T-helper 2 cell treated with Interferon-gamma antibody and Interleukin-4, amounts not matched to agents 5 μg/mL and 100 μg/mL, for 36 hours (primary cell): ENCODE measurements around the gene GNG12.

Experiments used
- DNase-seq: peaks from one replicate; pipeline ENCODE4 v3.0.0; 2021; ENCODE audit warnings: low spot score
- H3K27ac Mint-ChIP-seq: one replicate; pipeline ENCODE4 v1.8.0; 2021; ENCODE audit warnings: mild to moderate bottlenecking, mixed read lengths
- H3K27me3 Mint-ChIP-seq: one replicate; pipeline ENCODE4 v1.8.0; 2021; ENCODE audit warnings: low read depth, mixed read lengths
- H3K36me3 Mint-ChIP-seq: one replicate; pipeline ENCODE4 v1.8.0; 2021; ENCODE audit warnings: low read depth, mixed read lengths
- H3K4me1 Mint-ChIP-seq: one replicate; pipeline ENCODE4 v1.8.0; 2021; ENCODE audit warnings: low read depth, mixed read lengths
- H3K4me3 Mint-ChIP-seq: one replicate; pipeline ENCODE4 v1.8.0; 2022; ENCODE audit warnings: mild to moderate bottlenecking, moderate library complexity, mixed read lengths
- H3K9me3 Mint-ChIP-seq: one replicate; pipeline ENCODE4 v1.8.0; 2021; ENCODE audit warnings: mixed read lengths

Gene GNG12

DNA sequence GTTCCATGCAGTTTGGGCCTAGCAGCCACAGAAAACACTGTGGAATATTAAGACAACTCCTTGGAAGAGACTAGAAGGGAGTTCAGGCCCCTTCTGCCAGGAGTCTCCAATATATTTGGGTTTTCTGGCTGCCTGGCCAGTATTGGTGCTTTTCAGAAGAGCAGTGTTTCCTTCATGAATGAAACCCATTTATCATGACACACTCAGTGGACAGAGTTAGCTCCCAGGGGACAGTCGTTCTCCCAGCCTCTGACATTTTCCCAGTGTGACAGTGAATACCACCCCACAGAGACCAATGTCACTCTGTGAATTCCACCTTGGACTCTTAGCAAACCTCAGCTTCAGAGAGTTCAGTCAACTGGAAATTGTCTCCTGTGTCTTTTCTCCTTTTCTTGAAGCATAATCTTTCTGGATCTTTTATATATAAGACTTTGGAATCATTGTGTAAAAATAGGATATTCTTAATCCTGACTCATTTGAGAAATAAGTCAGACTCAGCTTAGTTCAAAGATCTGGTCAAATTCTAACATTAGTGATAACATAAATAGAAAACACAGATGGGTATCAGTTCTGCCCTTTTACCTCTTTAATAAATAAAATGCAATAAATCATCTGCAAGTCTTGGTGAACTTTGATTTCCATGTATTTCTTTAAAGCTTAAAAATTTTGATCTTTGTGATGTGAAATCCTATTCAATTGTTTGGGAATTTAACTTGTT lies 40.4 kb downstream of the GNG12 start:
- DNase-seq: no peak
- Mint-ChIP-seq H3K27me3 (peaks cover 14% of the 10 kb centered on the region), H3K4me3 (no peak overlapping the region), H3K9me3 (no peaks in the 10 kb centered on the region), H3K27ac (no peak overlapping the region), H3K4me1 (no peaks in the 10 kb centered on the region), H3K36me3 (no peaks in the 10 kb centered on the region)

GRCh38 chr1:67792103-67792502 lies 41.2 kb downstream of the GNG12 start:
- peaks cover 14% of the 10 kb centered on the region for H3K27me3 Mint-ChIP-seq
- H3K9me3 Mint-ChIP-seq: no peaks in the 10 kb centered on the region
- no peaks in the 10 kb centered on the region for H3K36me3 Mint-ChIP-seq
- H3K27ac Mint-ChIP-seq: no peak overlapping the region
- no peak overlapping the region for H3K4me3 Mint-ChIP-seq
- no peak for DNase-seq
- H3K4me1 Mint-ChIP-seq: no peaks in the 10 kb centered on the region

- Mint-ChIP-seq H3K4me1 (no peaks in the 10 kb centered on the region), H3K27ac (no peak overlapping the region)
Observed at GRCh38 chr1:67791686-67792085, 41.6 kb downstream of the GNG12 start.

GRCh38 chr1:67791261-67791660 lies 42.0 kb downstream of the GNG12 start:
- no peaks in the 10 kb centered on the region for H3K36me3 Mint-ChIP-seq
- no peak overlapping the region for H3K4me3 Mint-ChIP-seq
- no peak overlapping the region for H3K27ac Mint-ChIP-seq
- H3K4me1 Mint-ChIP-seq: no peaks in the 10 kb centered on the region
- DNase-seq: no peak
- H3K9me3 Mint-ChIP-seq: no peaks in the 10 kb centered on the region
- peaks cover 12% of the 10 kb centered on the region for H3K27me3 Mint-ChIP-seq

More at GRCh38 chr1:67791686-67792085, 41.6 kb downstream of the GNG12 start:
- no peak for DNase-seq
- Mint-ChIP-seq H3K9me3 (no peaks in the 10 kb centered on the region), H3K36me3 (no peaks in the 10 kb centered on the region), H3K4me3 (no peak overlapping the region), H3K27me3 (peaks cover 14% of the 10 kb centered on the region)

- H3K4me1 Mint-ChIP-seq: no peaks in the 10 kb centered on the region
- no peak overlapping the region for H3K4me3 Mint-ChIP-seq
- DNase-seq: no peak
- H3K27ac Mint-ChIP-seq: no peak overlapping the region
- no peaks in the 10 kb centered on the region for H3K9me3 Mint-ChIP-seq
- H3K27me3 Mint-ChIP-seq: peaks cover 12% of the 10 kb centered on the region
- H3K36me3 Mint-ChIP-seq: no peaks in the 10 kb centered on the region
Observed at GRCh38 chr1:67790201-67790692, 43.0 kb downstream of the GNG12 start.

DNA sequence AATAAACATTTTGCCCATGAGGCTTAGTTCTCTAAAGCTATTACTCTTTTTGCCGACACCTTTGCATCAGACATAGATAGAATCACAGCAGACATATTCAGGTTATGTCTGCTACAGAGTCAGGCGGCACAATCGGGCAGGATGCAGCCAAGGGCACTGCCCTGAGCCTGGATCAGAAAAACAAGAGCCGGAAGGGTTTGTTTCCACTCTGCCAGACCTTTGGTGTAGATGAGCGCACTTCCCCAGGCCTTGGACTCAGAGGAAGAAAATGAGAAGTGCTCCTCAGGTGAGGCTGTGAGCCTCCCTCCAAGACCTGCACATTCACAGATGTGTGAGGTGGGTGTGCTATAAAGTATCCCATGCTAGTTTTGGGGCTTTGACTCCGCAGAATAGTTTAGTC lies 43.7 kb downstream of the GNG12 start:
- Mint-ChIP-seq H3K36me3 (no peaks in the 10 kb centered on the region), H3K4me1 (no peaks in the 10 kb centered on the region), H3K4me3 (no peak overlapping the region), H3K27me3 (peaks cover 12% of the 10 kb centered on the region), H3K27ac (no peak overlapping the region), H3K9me3 (no peaks in the 10 kb centered on the region)
- DNase-seq: no peak

DNA sequence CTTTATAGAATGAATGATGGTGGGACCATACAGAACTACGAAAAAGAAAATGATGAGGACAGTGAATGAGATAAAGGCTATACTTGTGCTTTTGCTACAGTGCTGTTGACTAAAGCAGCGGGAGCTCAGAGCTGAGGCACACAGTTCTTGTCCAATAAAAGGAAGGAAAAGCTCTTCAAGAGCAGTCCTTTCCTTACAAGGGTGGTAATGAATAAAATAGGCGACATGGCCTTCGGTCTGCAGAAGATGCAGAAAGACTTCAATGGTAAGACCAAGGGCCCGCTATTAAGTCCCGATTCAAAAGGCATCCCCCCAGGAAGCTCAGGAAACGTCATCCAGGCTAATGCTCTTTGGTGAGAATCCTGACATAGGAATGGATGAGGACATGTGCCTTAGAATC lies 44.4 kb downstream of the GNG12 start:
- no peak for DNase-seq
- Mint-ChIP-seq H3K4me1 (no peaks in the 10 kb centered on the region), H3K27me3 (peaks cover 12% of the 10 kb centered on the region), H3K27ac (no peak overlapping the region), H3K36me3 (no peaks in the 10 kb centered on the region), H3K4me3 (no peak overlapping the region), H3K9me3 (no peaks in the 10 kb centered on the region)

DNA sequence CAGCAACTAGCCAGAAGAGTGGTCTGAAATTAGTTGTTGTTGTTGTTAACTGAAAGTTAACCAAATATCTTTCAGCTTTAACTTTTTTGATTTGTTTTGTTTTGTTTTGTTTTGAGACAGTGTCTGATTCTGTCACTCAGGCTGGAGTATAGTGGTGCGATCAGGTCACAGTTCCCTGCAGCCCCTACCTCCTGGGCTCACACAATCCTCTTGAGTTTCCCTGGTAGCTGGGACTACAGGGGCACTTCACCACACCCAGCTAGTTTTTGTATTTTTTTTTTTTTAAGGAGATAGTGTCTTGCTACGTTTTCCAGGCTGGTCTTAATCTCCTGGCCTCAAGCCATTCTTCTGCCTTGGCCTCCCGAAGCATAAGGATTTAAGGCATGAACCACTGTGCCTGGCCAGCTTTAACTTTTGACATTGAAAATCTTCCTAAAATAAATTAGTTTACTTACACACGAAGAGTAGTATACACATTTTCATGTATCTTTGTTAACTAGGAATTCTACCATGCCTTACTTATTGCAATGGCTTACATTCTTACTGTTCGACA lies 45.0 kb downstream of the GNG12 start:
- DNase-seq: no peak
- H3K4me1 Mint-ChIP-seq: no peaks in the 10 kb centered on the region
- no peaks in the 10 kb centered on the region for H3K9me3 Mint-ChIP-seq
- peaks cover 8% of the 10 kb centered on the region for H3K27me3 Mint-ChIP-seq
- no peaks in the 10 kb centered on the region for H3K36me3 Mint-ChIP-seq
- no peak overlapping the region for H3K4me3 Mint-ChIP-seq
- no peak overlapping the region for H3K27ac Mint-ChIP-seq

GRCh38 chr1:67787746-67788145 lies 45.5 kb downstream of the GNG12 start:
- no peak overlapping the region for H3K27ac Mint-ChIP-seq
- H3K4me1 Mint-ChIP-seq: no peaks in the 10 kb centered on the region
- DNase-seq: no peak
- H3K27me3 Mint-ChIP-seq: peaks cover 8% of the 10 kb centered on the region
- H3K4me3 Mint-ChIP-seq: no peak overlapping the region
- H3K9me3 Mint-ChIP-seq: no peaks in the 10 kb centered on the region
- H3K36me3 Mint-ChIP-seq: no peaks in the 10 kb centered on the region

GRCh38 chr1:67785847-67786753 lies 47.2 kb downstream of the GNG12 start:
- Mint-ChIP-seq H3K4me3 (no peak overlapping the region), H3K36me3 (no peaks in the 10 kb centered on the region), H3K27ac (no peak overlapping the region), H3K4me1 (no peaks in the 10 kb centered on the region), H3K27me3 (no peaks in the 10 kb centered on the region), H3K9me3 (no peaks in the 10 kb centered on the region)
- DNase-seq: no peak

GRCh38 chr1:67784545-67785186 lies 48.6 kb downstream of the GNG12 start:
- DNase-seq: no peak
- no peaks in the 10 kb centered on the region for H3K9me3 Mint-ChIP-seq
- no peaks in the 10 kb centered on the region for H3K27me3 Mint-ChIP-seq
- H3K27ac Mint-ChIP-seq: no peak overlapping the region
- no peaks in the 10 kb centered on the region for H3K4me1 Mint-ChIP-seq
- H3K4me3 Mint-ChIP-seq: no peak overlapping the region
- no peaks in the 10 kb centered on the region for H3K36me3 Mint-ChIP-seq

DNA sequence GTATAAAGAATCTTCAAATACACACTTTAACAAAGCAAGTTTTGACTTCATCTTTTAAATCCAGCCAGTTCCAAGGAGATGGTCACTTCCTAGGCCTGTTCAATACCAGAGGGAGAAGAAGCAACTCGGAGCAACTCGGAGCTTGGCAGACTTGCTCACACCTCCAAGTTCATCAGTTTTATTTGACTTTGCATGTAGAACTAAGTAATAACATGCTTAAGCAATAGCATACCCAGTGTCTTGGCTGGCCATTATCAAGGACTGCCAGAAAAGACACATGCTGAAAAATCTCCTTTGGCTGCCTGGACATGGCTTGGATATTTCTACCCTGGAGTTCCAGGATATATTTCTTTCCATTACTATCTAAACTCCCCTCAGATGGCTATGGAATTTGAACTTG lies 52.6 kb downstream of the GNG12 start:
- no peak overlapping the region for H3K4me3 Mint-ChIP-seq
- DNase-seq: no peak
- H3K27ac Mint-ChIP-seq: no peak overlapping the region
- H3K27me3 Mint-ChIP-seq: peaks cover 4% of the 10 kb centered on the region
- H3K9me3 Mint-ChIP-seq: no peaks in the 10 kb centered on the region
- H3K4me1 Mint-ChIP-seq: no peaks in the 10 kb centered on the region
- no peaks in the 10 kb centered on the region for H3K36me3 Mint-ChIP-seq

DNA sequence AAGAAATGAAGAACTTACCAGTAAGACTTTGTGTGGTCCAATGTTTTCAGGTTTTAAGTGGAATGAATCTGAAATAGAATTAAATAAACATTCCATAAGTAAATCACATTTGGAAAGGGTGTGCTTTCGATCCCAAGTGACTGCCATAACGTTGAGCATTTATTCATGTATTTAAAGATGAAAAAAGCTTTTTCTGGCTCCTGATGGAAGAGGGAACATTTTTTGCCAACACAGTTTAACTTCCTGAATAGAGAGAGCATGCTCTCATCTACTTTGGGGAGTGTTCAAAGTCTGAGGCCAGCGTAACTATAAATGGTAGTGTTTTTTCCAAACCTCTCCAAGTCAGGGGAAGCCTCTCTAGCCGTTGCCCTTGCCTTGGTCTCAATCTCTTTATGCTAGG lies 55.8 kb downstream of the GNG12 start:
- DNase-seq: no peak
- H3K27me3 Mint-ChIP-seq: peaks cover 10% of the 10 kb centered on the region
- H3K4me3 Mint-ChIP-seq: no peak overlapping the region
- H3K9me3 Mint-ChIP-seq: no peaks in the 10 kb centered on the region
- H3K36me3 Mint-ChIP-seq: no peaks in the 10 kb centered on the region
- H3K4me1 Mint-ChIP-seq: no peaks in the 10 kb centered on the region
- no peak overlapping the region for H3K27ac Mint-ChIP-seq

DNA sequence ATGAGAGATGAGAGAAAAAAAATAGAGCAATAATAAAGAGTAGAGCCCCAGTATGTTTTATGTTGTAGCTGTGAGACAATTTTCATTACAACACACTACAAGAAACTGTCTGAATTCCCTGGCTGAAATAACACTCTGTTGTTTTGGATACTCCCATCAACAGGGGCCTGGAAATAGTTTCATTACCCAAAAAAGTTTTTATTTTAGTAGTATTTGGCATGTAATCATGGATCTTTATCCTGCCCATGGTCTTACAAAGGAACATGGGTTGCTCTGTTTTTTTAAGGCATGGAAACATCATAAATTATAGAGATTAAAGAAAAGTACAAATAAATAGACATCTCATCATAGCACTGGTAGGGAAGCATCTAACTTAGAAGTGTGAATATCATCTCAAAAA lies 56.3 kb downstream of the GNG12 start:
- H3K36me3 Mint-ChIP-seq: no peaks in the 10 kb centered on the region
- H3K4me1 Mint-ChIP-seq: no peaks in the 10 kb centered on the region
- peaks cover 10% of the 10 kb centered on the region for H3K27me3 Mint-ChIP-seq
- H3K27ac Mint-ChIP-seq: no peak overlapping the region
- H3K4me3 Mint-ChIP-seq: no peak overlapping the region
- no peak for DNase-seq
- H3K9me3 Mint-ChIP-seq: no peaks in the 10 kb centered on the region
